Muscle layer of colon (tissue), 2 donors: Measurements from ENCODE around the gene USP37.
A peak's percentile ranks its signal among the peaks of the same experiment; 100 is the strongest.

ENCODE experiments used
- H3K27ac ChIP-seq: one replicate; pipeline ENCODE4 v1.7.0; 2013; ENCODE audit warnings: low read depth, mild to moderate bottlenecking, low read length, moderate library complexity
- H3K27me3 ChIP-seq, 2 donors: one replicate each; pipeline ENCODE4 v1.7.0; 2013; ENCODE audit warnings: low read length in 2 of 2, mild to moderate bottlenecking in 2 of 2; ENCODE audit not compliant: insufficient read depth in 2 of 2, control insufficient read depth in 1 of 2
- H3K36me3 ChIP-seq: one replicate; pipeline ENCODE4 v1.7.0; 2013; ENCODE audit warnings: mild to moderate bottlenecking, low read length; ENCODE audit not compliant: insufficient read depth
- H3K4me1 ChIP-seq: one replicate; pipeline ENCODE4 v1.7.0; 2013; ENCODE audit warnings: mild to moderate bottlenecking, low read length; ENCODE audit not compliant: insufficient read depth
- H3K4me3 ChIP-seq, 2 donors: one replicate each; pipeline ENCODE4 v1.7.0; 2013; ENCODE audit warnings: low read length in 2 of 2, low read depth in 1 of 2, mild to moderate bottlenecking in 1 of 2, moderate library complexity in 1 of 2
- H3K9ac ChIP-seq: one replicate; pipeline ENCODE4 v1.7.0; 2013; ENCODE audit warnings: low read length
- H3K9me3 ChIP-seq: one replicate; pipeline ENCODE4 v1.7.0; 2013; ENCODE audit warnings: mild to moderate bottlenecking, low read length
- donor health status: abdominal sarcoma.
- donor health status: Adenocarcinoma of cecum.

Gene USP37

GRCh38 chr2:218405086-218405745 lies 162.9 kb downstream of the USP37 start:
- H3K9me3 ChIP-seq: no peaks in the 10 kb centered on the region
- peaks cover 35% of the 10 kb centered on the region for H3K4me1 ChIP-seq
- peaks cover 37% of the 10 kb centered on the region for H3K36me3 ChIP-seq
- no peaks in the 10 kb centered on the region for H3K27me3 ChIP-seq
- H3K27ac ChIP-seq: peak overlapping the region; percentile 91
- peak overlapping the region; percentile 58 for H3K9ac ChIP-seq
- peak overlapping the region; percentile 54 to 58 for H3K4me3 ChIP-seq

GRCh38 chr2:218404351-218405085 lies 163.6 kb downstream of the USP37 start:
- Histone ChIP-seq H3K9me3 (no peaks in the 10 kb centered on the region), H3K36me3 (peaks cover 37% of the 10 kb centered on the region), H3K27ac (peak overlapping the region; percentile 91), H3K9ac (peak overlapping the region; percentile 58), H3K4me3 (no peak overlapping the region), H3K4me1 (peaks cover 35% of the 10 kb centered on the region), H3K27me3 (no peaks in the 10 kb centered on the region)

GRCh38 chr2:218403810-218404209 lies 164.3 kb downstream of the USP37 start:
- H3K4me1 ChIP-seq: peaks cover 35% of the 10 kb centered on the region
- no peak overlapping the region for H3K27ac ChIP-seq
- H3K36me3 ChIP-seq: peaks cover 37% of the 10 kb centered on the region
- no peaks in the 10 kb centered on the region for H3K9me3 ChIP-seq
- H3K4me3 ChIP-seq: no peak overlapping the region
- no peak overlapping the region for H3K9ac ChIP-seq
- no peaks in the 10 kb centered on the region for H3K27me3 ChIP-seq

- no peak overlapping the region for H3K27ac ChIP-seq
- H3K4me1 ChIP-seq: peaks cover 35% of the 10 kb centered on the region
Observed at GRCh38 chr2:218402911-218403411, 165.2 kb downstream of the USP37 start.

GRCh38 chr2:218402491-218402901 lies 165.7 kb downstream of the USP37 start:
- Histone ChIP-seq H3K36me3 (peaks cover 37% of the 10 kb centered on the region), H3K4me3 (no peak overlapping the region), H3K9me3 (no peaks in the 10 kb centered on the region), H3K27ac (no peak overlapping the region), H3K4me1 (peaks cover 39% of the 10 kb centered on the region), H3K27me3 (no peaks in the 10 kb centered on the region), H3K9ac (no peak overlapping the region)

More at GRCh38 chr2:218402911-218403411, 165.2 kb downstream of the USP37 start:
- Histone ChIP-seq H3K9me3 (no peaks in the 10 kb centered on the region), H3K9ac (no peak overlapping the region), H3K27me3 (no peaks in the 10 kb centered on the region), H3K4me3 (no peak overlapping the region), H3K36me3 (peaks cover 37% of the 10 kb centered on the region)

- H3K36me3 ChIP-seq: peaks cover 37% of the 10 kb centered on the region
- peaks cover 40% of the 10 kb centered on the region for H3K4me1 ChIP-seq
- H3K27ac ChIP-seq: peak overlapping the region; percentile 99
- H3K4me3 ChIP-seq: no peak overlapping the region
- H3K9me3 ChIP-seq: no peaks in the 10 kb centered on the region
- H3K9ac ChIP-seq: no peak overlapping the region
- H3K27me3 ChIP-seq: no peaks in the 10 kb centered on the region
Observed at GRCh38 chr2:218401890-218402289, 166.3 kb downstream of the USP37 start.

- H3K4me1 ChIP-seq: peaks cover 41% of the 10 kb centered on the region
- H3K4me3 ChIP-seq: peak overlapping the region; percentile 67 to 83
- peak overlapping the region; percentile 99 for H3K27ac ChIP-seq
- no peaks in the 10 kb centered on the region for H3K27me3 ChIP-seq
- H3K9me3 ChIP-seq: no peaks in the 10 kb centered on the region
- H3K9ac ChIP-seq: peak overlapping the region; percentile 61
- peaks cover 37% of the 10 kb centered on the region for H3K36me3 ChIP-seq
Observed at GRCh38 chr2:218400930-218401881, 166.9 kb downstream of the USP37 start.
